Measurements from ENCODE around the gene DMAP1.
"Not testable (repeated sequence)": the region's sequence is repeated elsewhere in the genome, so short reads cannot be mapped to it uniquely, and the experiment has no call there.

Gene DMAP1

GRCh38 chr1:44213222-44214112 is at the start of gene DMAP1:
Gene DMAP1 (plus strand): TSS chr1:44213471. CDS start chr1:44213754, 283 bp downstream.
- peak; percentile 56 for DNase-seq

GRCh38 chr1:44168520-44169098 is 44.7 kb upstream of the DMAP1 start:
- DNase-seq, result no peak

- no peak for DNase-seq
These were observed 42.9 kb upstream of the DMAP1 start for GRCh38 chr1:44170281-44170823.

DNA sequence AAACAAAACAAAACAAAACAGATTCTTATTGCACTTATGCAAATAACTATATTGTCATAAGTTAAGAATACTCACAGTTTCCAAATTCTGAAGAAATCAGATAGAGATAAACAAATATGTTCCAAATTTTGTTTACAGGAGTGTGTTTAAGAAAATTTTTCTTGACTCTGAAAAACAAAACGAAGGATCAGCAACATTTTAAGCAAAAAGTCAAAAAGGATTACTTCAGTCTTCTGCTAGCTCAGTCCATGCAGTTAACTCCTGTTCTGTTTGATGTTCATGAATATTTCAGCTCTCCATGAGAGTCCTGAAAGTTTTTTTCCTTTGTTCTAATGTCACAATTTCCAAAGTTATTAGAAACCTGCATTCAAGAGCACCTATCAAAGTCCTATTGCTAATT is 38.6 kb upstream of the DMAP1 start:
- DNase-seq, result no peak

DNA sequence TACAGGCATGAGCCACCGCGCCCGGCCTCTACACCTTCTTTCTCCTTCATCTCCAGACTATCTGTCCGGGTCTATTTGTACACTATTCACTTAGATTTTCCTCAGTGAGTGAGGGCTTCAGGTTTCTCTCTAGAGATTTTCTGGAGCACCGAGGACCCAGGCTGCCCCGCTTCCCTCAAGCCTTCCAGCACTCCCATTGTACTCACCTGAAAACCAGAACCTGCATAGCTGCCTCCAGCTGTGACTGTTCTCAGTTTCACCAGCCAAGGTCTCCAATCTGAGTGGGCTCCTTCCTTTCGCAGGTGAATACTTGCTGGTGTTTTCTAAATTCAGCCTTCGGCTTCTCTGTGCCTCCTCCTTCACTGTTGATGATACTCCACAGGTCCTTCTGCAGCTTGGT is 12.9 kb upstream of the DMAP1 start:
- no peak for DNase-seq

- not testable (repeated sequence) for DNase-seq
These were observed 6.7 kb upstream of the DMAP1 start for GRCh38 chr1:44206545-44206944.

DNA sequence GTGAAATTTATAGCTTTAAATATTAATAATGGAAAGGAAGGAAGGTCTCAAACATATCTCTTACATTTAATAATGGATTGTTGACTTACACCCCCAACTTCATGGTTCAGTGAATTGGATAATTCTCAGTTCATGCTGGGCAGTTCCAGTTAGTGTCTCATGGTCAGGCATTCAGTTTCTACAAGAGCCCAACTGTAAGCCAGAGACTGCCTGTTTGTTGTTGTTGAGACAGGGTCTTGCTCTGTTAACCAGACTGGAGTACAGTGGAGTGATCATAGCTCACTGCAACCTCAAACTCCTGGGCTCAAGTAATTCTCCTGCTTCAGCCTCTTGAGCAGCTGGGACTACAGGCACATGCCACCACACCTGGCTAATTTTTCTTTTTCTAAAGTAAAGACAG is 5.0 kb upstream of the DMAP1 start:
- DNase-seq, result no peak

DNA sequence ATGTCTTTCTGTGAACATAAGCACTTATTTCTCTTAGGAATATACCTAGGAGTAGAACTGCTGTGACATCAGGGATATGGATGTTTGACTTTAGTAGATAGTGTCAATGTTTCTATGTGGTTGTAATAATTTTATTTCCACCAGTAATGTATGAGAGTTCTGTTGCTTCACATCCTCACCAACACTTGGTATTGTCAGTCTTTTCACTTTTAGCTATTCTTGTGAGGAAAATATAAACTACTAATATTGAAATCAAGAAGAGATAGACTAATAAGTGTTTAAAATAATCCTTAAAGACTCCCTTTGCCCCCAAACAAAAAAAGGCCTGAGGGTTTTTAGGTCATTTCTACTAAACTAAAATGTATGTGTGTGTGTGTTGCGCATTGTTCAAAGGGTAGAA is 2.7 kb upstream of the DMAP1 start:
- no peak for DNase-seq

- DNase-seq, result no peak
These were observed 683 bp upstream of the DMAP1 start for GRCh38 chr1:44212355-44213221.

GRCh38 chr1:44217809-44218410 is 4.6 kb downstream of the DMAP1 start:
- DNase-seq, result no peak

DNA sequence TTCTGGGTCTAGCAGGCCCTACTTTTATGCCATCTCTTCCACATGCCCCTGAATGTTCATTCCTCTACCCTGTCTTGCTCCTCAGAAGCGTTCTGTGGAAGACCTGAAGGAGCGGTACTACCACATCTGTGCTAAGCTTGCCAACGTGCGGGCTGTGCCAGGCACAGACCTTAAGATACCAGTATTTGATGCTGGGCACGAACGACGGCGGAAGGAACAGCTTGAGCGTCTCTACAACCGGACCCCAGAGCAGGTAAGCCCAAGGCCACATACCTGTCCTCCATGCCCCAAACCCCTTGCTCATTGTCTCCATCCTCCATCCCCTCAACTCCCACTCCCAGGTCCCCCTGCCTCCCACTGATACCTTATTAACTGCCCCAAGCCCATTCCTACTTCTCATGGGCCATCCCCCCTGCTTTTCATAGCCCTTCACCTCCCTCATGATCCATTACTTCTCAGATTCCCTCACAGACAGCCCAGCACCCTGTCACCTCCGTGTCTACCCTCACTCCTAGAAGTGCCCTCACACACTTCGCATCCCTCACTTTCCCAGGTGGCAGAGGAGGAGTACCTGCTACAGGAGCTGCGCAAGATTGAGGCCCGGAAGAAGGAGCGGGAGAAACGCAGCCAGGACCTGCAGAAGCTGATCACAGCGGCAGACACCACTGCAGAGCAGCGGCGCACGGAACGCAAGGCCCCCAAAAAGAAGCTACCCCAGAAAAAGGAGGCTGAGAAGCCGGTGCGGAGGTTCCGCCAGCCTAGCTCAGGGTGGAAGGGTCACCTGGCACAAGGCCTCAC is 5.4 kb downstream of the DMAP1 start:
- DNase-seq, result no peak

DNA sequence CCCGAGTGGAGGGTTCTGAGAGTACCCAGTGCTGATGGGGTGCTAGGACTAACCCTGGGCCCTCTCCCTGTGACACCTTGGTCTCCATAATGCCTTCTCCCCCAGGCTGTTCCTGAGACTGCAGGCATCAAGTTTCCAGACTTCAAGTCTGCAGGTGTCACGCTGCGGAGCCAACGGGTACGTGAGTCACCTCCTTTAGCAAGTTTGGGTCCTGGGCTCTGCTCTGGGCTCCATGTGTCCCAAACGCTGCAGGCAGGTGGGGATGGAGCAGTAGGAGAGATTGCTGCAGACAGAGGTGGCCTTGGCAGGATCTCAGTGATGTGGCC is 6.0 kb downstream of the DMAP1 start:
- no peak for DNase-seq

GRCh38 chr1:44220001-44220751 is 6.9 kb downstream of the DMAP1 start:
- DNase-seq, result no peak

DNA sequence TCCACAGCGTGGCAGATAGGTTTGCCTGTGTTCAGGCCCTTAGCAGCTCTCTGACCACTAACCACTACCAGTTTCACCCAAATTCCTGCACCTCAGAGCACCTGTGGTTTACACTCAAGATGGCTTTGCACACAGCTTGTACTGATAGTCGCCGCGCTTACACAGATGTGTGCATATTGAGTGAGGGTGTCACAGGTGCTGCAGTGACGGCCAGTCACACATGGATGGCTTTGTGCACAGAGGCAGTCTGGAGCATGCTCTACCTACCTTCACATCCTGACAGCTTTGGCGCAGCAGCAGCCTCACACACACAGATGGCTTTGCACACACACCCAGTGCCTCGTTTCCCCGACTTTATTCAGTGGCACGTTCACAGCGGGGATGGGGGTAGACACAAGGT is 7.5 kb downstream of the DMAP1 start:
- no peak for DNase-seq

DNA sequence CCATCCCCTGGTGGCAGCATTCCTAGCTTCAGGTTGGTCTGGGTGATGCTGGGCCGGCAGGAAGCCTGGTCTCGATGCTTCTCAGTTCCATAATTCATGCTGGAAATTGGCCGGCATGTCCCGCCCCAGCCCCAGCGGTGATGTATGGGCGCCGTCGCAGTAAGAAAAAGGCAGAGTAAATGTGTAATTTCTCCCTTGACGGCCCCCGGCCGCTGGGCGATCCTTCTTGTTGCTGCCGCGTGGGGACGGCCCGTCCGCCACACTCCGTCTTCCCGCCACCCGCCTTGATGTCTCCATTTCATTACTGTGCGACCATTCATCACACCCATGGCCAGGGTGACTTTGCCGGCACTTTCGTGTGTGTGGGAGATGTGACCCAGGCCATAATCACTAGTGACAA is 8.5 kb downstream of the DMAP1 start:
- DNase-seq, result no peak

- no peak for DNase-seq
These were observed 9.3 kb downstream of the DMAP1 start for GRCh38 chr1:44222397-44223186.

DNA sequence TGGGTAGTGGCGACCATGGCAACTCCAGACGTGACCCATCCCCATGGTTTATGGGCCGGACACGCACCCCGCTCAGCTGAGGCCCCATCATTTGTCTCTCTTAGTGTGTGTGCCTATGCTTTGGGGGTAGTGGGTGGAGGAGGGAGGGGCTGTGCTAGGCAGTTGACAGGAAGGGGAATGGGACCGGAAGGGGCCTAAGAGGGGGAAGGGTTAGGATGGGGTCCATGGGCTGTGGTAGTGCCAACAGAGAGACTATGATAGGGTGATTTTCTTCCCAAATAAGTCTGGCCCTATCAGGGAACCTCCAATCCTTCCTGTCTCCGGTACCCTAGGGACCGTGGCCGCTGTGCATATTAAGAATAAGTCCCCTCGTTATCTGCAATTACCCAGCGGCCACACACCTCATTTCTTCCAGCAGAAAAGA is 9.9 kb downstream of the DMAP1 start:
- no peak for DNase-seq

DNA sequence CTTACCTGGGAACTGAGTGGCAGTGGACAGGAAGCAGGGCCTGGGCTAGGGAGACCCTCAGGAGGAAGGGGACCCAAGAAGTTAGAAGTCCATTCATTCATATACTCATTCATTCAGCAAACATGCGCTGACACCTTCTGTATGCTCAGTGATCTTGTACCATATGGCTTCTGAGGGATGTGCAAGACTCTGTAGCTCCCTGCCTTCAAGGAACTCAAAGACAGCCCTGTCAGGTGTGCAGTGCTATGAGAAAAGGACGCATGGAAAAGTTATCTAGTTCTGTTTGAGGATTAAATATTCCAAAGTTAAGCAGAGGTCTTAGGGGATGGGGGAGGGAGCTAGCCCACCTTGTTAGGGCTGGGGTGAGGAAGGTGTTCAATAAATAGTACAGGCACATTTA is 12.5 kb downstream of the DMAP1 start:
- DNase-seq, result no peak

DNA sequence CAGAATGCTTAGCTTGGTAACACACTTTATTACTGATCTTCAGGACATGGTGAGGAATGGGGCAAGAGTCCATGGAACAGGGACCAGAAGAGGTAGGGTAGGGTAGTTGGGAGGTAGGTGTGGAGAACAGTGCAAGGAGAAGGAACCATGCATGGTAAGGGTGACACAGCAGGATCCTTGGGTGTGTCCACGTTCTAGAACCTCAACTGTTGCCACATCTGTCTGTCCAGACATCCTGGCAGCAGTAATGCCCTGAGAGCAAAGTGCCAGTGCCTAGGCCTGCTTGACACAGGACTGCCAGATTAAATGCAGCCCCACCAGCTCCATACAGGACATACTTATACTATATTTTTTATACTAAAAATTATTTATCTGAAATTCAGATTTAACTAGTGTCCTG is 13.9 kb downstream of the DMAP1 start:
- peak; percentile 15 for DNase-seq

- DNase-seq, result no peak
These were observed 14.9 kb downstream of the DMAP1 start for GRCh38 chr1:44228218-44228617.

Data from GF-D8 (cell line).